H9 (cell line): Measurements from ENCODE around the gene FASTK. TPM values are rescaled to one million over a fixed set of nuclear protein-coding genes. Genes with fewer than 3 reads are reported as not detected.

Experiments used
- DNase-seq: peaks from one replicate; pipeline ENCODE4 v3.0.0-alpha.2; 2017
- H2AFZ ChIP-seq: one replicate; pipeline ENCODE4 v1.6.1; 2013; ENCODE audit warnings: mild to moderate bottlenecking, low read length, control low read depth, moderate library complexity
- H2AK5ac ChIP-seq: 2 replicates; pipeline ENCODE4 v1.6.1; 2013; ENCODE audit warnings: low read length, control low read depth, mixed read lengths; ENCODE audit not compliant: insufficient read length
- H2BK120ac ChIP-seq: one replicate; pipeline ENCODE4 v1.6.1; 2013; ENCODE audit warnings: low read depth, mild to moderate bottlenecking, low read length, control low read depth, inconsistent platforms; ENCODE audit not compliant: poor library complexity, severe bottlenecking
- H2BK12ac ChIP-seq: 2 replicates; pipeline ENCODE4 v1.6.1; 2013; ENCODE audit warnings: low read length, control low read depth, mixed read lengths, low read depth; ENCODE audit not compliant: insufficient read length
- H2BK15ac ChIP-seq: 2 replicates; pipeline ENCODE4 v1.6.1; 2013; ENCODE audit warnings: low read depth, low read length, control low read depth
- H2BK20ac ChIP-seq: one replicate; pipeline ENCODE4 v1.6.1; 2013; ENCODE audit warnings: low read depth, mild to moderate bottlenecking, low read length, control low read depth, inconsistent platforms; ENCODE audit not compliant: poor library complexity, severe bottlenecking
- H2BK5ac ChIP-seq: 2 replicates; pipeline ENCODE4 v1.6.1; 2013; ENCODE audit warnings: low read length, control low read depth, mixed read lengths; ENCODE audit not compliant: insufficient read length
- H3K14ac ChIP-seq: 2 replicates; pipeline ENCODE4 v1.6.1; 2013; ENCODE audit warnings: low read length, control low read depth; ENCODE audit not compliant: insufficient read depth
- H3K18ac ChIP-seq: 2 replicates; pipeline ENCODE4 v1.6.1; 2013; ENCODE audit warnings: low read depth, mild to moderate bottlenecking, mixed read lengths, low read length, control low read depth; ENCODE audit not compliant: insufficient read length
- H3K23ac ChIP-seq: 2 replicates; pipeline ENCODE4 v1.6.1; 2013; ENCODE audit warnings: low read length, control low read depth, mixed read lengths, low read depth; ENCODE audit not compliant: insufficient read length
- H3K23me2 ChIP-seq: 2 replicates; pipeline ENCODE4 v1.6.1; 2013; ENCODE audit warnings: low read depth, mild to moderate bottlenecking, mixed read lengths, low read length, control low read depth; ENCODE audit not compliant: insufficient read length, poor library complexity, severe bottlenecking
- H3K27ac ChIP-seq: 2 replicates; pipeline ENCODE4 v1.5.1; 2013; ENCODE audit warnings: low read length, control low read depth, mixed read lengths, low read depth; ENCODE audit not compliant: insufficient read length
- H3K27me3 ChIP-seq: 2 replicates; pipeline ENCODE4 v1.6.1; 2013; ENCODE audit warnings: low read length, control low read depth, inconsistent platforms; ENCODE audit not compliant: insufficient read depth
- H3K4ac ChIP-seq: 2 replicates; pipeline ENCODE4 v1.6.1; 2013; ENCODE audit warnings: low read depth, mild to moderate bottlenecking, control low read depth, inconsistent platforms, low read length, moderate library complexity
- H3K4me1 ChIP-seq: 2 replicates; pipeline ENCODE4 v1.6.1; 2013; ENCODE audit warnings: low read length, control low read depth, inconsistent platforms; ENCODE audit not compliant: insufficient read depth
- H3K4me2 ChIP-seq: 2 replicates; pipeline ENCODE4 v1.6.1; 2013; ENCODE audit warnings: low read length, control low read depth, mixed read lengths; ENCODE audit not compliant: insufficient read length, insufficient read depth
- H3K56ac ChIP-seq: 2 replicates; pipeline ENCODE4 v1.6.1; 2013; ENCODE audit warnings: low read depth, mild to moderate bottlenecking, mixed read lengths, low read length, control low read depth; ENCODE audit not compliant: insufficient read length
- H3K79me1 ChIP-seq: 2 replicates; pipeline ENCODE4 v1.6.1; 2013; ENCODE audit warnings: low read depth, mild to moderate bottlenecking, moderate library complexity, low read length, control low read depth, inconsistent platforms; ENCODE audit not compliant: insufficient read depth, poor library complexity, severe bottlenecking
- H3K79me2 ChIP-seq: 2 replicates; pipeline ENCODE4 v1.6.1; 2013; ENCODE audit warnings: low read length, control low read depth, inconsistent platforms; ENCODE audit not compliant: insufficient read depth
- H3K9ac ChIP-seq: 2 replicates; pipeline ENCODE4 v1.6.1; 2013; ENCODE audit warnings: low read length, control low read depth, mixed read lengths; ENCODE audit not compliant: insufficient read length; ENCODE audit errors: extremely low read depth
- H3K9me3 ChIP-seq: one replicate; pipeline ENCODE4 v1.6.1; 2013; ENCODE audit warnings: low read depth, low read length, inconsistent platforms; ENCODE audit not compliant: control insufficient read depth
- H3T11ph ChIP-seq: one replicate; pipeline ENCODE4 v1.6.1; 2013; ENCODE audit warnings: mild to moderate bottlenecking, low read length, control low read depth, inconsistent platforms
- H4K20me1 ChIP-seq: one replicate; pipeline ENCODE4 v1.6.1; 2013; ENCODE audit not compliant: control insufficient read depth, insufficient read length, insufficient read depth
- H4K5ac ChIP-seq: 2 replicates; pipeline ENCODE4 v1.6.1; 2013; ENCODE audit warnings: low read depth, mild to moderate bottlenecking, mixed read lengths, low read length, control low read depth; ENCODE audit not compliant: insufficient read length
- H4K8ac ChIP-seq: replicated peaks from 2 replicates; pipeline ENCODE4 v1.6.1; 2013; ENCODE audit warnings: low read length, control low read depth, mixed read lengths, low read depth; ENCODE audit not compliant: insufficient read length
- H4K91ac ChIP-seq: 2 replicates; pipeline ENCODE4 v1.6.1; 2013; ENCODE audit warnings: low read depth, mild to moderate bottlenecking, moderate library complexity, mixed read lengths, low read length, control low read depth; ENCODE audit not compliant: insufficient read length
- H3K27ac Mint-ChIP-seq, 3 experiments: 2 replicates in 2 of 3; 3 replicates in 1 of 3; pipeline ENCODE4 v1.8.0; 2020 to 2021; ENCODE audit warnings: mixed read lengths in 3 of 3, mild to moderate bottlenecking in 1 of 3, moderate library complexity in 1 of 3
- H3K27me3 Mint-ChIP-seq: 2 replicates; pipeline ENCODE4 v1.8.0; 2021; ENCODE audit warnings: low read depth, mild to moderate bottlenecking, moderate library complexity, mixed read lengths
- H3K36me3 Mint-ChIP-seq, 3 experiments: 2 replicates in 2 of 3; 3 replicates in 1 of 3; pipeline ENCODE4 v1.8.0; 2020 to 2021; ENCODE audit warnings: low read depth in 3 of 3, mixed read lengths in 3 of 3; ENCODE audit not compliant: insufficient read depth in 1 of 3
- H3K4me1 Mint-ChIP-seq, 2 experiments: 2 replicates each; pipeline ENCODE4 v1.8.0; 2020; ENCODE audit warnings: mixed read lengths in 2 of 2
- H3K4me3 Mint-ChIP-seq, 2 experiments: 2 replicates in 1 of 2; 3 replicates in 1 of 2; pipeline ENCODE4 v1.8.0; 2020 to 2021; ENCODE audit warnings: mild to moderate bottlenecking in 2 of 2, mixed read lengths in 2 of 2, moderate library complexity in 1 of 2
- H3K9me3 Mint-ChIP-seq, 2 experiments: 2 replicates in 1 of 2; 3 replicates in 1 of 2; pipeline ENCODE4 v1.8.0; 2020; ENCODE audit warnings: mild to moderate bottlenecking in 2 of 2, mixed read lengths in 2 of 2, moderate library complexity in 1 of 2
- WGBS: extraction: QIAGEN DNeasy Blood & Tissue Kit; methylation state at CpG from one replicate; pipeline ENCODE4 v1.1.7; 2013; ENCODE audit warnings: missing lambda C conversion rate, low lambda C conversion rate, mixed read lengths; ENCODE audit not compliant: insufficient read length; ENCODE audit errors: extremely low coverage; 5-methylcytosine and 5-hydroxymethylcytosine counted together
- total RNA-seq: library from RNA; stranded (reverse); gene quantifications from 2 replicates; pipeline ENCODE4 v1.2.1, GENCODE V29; 2021
- TF ChIP-seq, protein P1 (sequence below): fragments of 200-600 bp; sonication (generic); conservative IDR thresholded peaks from 3 replicates; pipeline ENCODE4 v1.8.0; 2021; ENCODE audit warnings: antibody characterized with exemption, mild to moderate bottlenecking

Gene FASTK
- total RNA-seq, 1 experiment from 2014 or later, result 57.8 TPM

DNA sequence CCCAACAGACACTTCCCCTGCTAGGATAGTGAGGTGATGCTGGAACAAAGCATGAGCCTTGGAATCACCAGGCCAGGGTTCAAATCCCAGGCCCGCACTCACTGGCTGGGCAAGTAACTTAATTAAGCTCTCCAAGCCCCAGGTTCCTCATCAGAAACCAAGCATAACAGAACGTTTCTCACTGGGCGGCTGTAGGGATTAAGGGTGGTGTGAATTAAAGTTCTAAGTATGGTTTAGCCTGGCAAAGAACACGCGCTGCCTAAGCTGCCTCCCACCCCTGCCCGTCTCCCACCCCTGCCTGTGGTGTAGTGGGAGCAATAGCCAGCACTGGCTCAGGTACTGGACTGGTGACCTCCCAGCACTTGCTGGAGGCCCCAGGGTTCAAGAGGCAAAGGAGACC lies 15.6 kb downstream of the FASTK start:
- no peak overlapping the region for H3K18ac ChIP-seq
- TF ChIP-seq, protein P1, sequence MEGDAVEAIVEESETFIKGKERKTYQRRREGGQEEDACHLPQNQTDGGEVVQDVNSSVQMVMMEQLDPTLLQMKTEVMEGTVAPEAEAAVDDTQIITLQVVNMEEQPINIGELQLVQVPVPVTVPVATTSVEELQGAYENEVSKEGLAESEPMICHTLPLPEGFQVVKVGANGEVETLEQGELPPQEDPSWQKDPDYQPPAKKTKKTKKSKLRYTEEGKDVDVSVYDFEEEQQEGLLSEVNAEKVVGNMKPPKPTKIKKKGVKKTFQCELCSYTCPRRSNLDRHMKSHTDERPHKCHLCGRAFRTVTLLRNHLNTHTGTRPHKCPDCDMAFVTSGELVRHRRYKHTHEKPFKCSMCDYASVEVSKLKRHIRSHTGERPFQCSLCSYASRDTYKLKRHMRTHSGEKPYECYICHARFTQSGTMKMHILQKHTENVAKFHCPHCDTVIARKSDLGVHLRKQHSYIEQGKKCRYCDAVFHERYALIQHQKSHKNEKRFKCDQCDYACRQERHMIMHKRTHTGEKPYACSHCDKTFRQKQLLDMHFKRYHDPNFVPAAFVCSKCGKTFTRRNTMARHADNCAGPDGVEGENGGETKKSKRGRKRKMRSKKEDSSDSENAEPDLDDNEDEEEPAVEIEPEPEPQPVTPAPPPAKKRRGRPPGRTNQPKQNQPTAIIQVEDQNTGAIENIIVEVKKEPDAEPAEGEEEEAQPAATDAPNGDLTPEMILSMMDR, result no peak
- H4K5ac ChIP-seq, result no peak overlapping the region
- WGBS, result no CpG with 5 or more reads among the region's 6 CpGs
- H3K23ac ChIP-seq, result no peak overlapping the region
- Mint-ChIP-seq H3K4me3 (no peak overlapping the region), H3K4me1 (peaks cover 28 to 34% of the 10 kb centered on the region in 2 experiments), H3K36me3 (peaks cover 28 to 50% (median 45%) of the 10 kb centered on the region in 3 experiments; a peak in 6 of 7 replicates), H3K27ac (no peak overlapping the region), H3K27me3 (no peaks in the 10 kb centered on the region), H3K9me3 (no peaks in the 10 kb centered on the region; a peak in 2 of 5 replicates)
- no peak overlapping the region for H2AK5ac ChIP-seq
- no peak overlapping the region for H3K14ac ChIP-seq
- H3T11ph ChIP-seq, result no peak overlapping the region
- H3K27me3 ChIP-seq, result no peaks in the 10 kb centered on the region
- no peaks in the 10 kb centered on the region for H3K9me3 ChIP-seq
- H4K91ac ChIP-seq, result no peak overlapping the region
- H3K23me2 ChIP-seq, result peaks cover 19% of the 10 kb centered on the region
- H2BK15ac ChIP-seq, result no peak overlapping the region
- H3K79me2 ChIP-seq, result no peaks in the 10 kb centered on the region
- no peak overlapping the region for H3K27ac ChIP-seq
- peaks cover 5% of the 10 kb centered on the region; the same call in 1 of the 2 replicates for H3K4me1 ChIP-seq
- H2BK120ac ChIP-seq, result no peak overlapping the region
- no peak overlapping the region for H2BK12ac ChIP-seq
- H4K20me1 ChIP-seq, result no peaks in the 10 kb centered on the region
- H3K4me2 ChIP-seq, result no peak overlapping the region
- H3K79me1 ChIP-seq, result no peaks in the 10 kb centered on the region
- H3K4ac ChIP-seq, result no peak overlapping the region
- no peak overlapping the region for H4K8ac ChIP-seq
- no peak overlapping the region for H3K56ac ChIP-seq
- no peak for DNase-seq
- H2BK5ac ChIP-seq, result no peak overlapping the region
- H2BK20ac ChIP-seq, result no peak overlapping the region
- no peak overlapping the region for H3K9ac ChIP-seq
- no peak overlapping the region for H2AFZ ChIP-seq
